SK-N-SH (cell line): ENCODE data around the gene JMJD8. TPM values are rescaled to one million over a fixed set of nuclear protein-coding genes. Genes with fewer than 3 reads are reported as not detected.
A peak's percentile ranks its signal among the peaks of the same experiment; 100 is the strongest.

ENCODE experiments used
- CTCF ChIA-PET: fragments of 300-600, 350-600 bp; formaldehyde crosslinking; extraction: SDS; loops from one replicate; lab custom pipeline; 2021; lab: Yijun Ruan, JAX
- POLR2A ChIA-PET: fragments of 350-600 bp; sonication (Branson Sonifier 250); formaldehyde crosslinking; extraction: SDS; loops from one replicate; lab custom pipeline; 2020; ENCODE audit warnings: antibody characterized with exemption, inconsistent platforms; lab: Yijun Ruan, JAX
- DNase-seq: peaks from one replicate; pipeline ENCODE4 v3.0.0; 2012
- H2AFZ ChIP-seq: fragments of 200-600 bp; sonication (generic); 2 replicates; pipeline ENCODE4 v1.8.1; 2016; ENCODE audit warnings: antibody characterized with exemption, mild to moderate bottlenecking, low read depth
- H3F3A ChIP-seq: fragments of 200-600 bp; sonication (generic); replicated peaks from 2 replicates; pipeline ENCODE3; 2016; ENCODE audit warnings: antibody characterized with exemption, mild to moderate bottlenecking; ENCODE audit not compliant: insufficient read depth
- H3K27ac ChIP-seq, 2 experiments: fragments of 200-500 bp in 1 of 2; fragments of 200-600 bp in 1 of 2; sonication (Bioruptor generic) in 1 of 2; sonication (generic), shearing (Covaris generic) in 1 of 2; 2 replicates each; pipeline versions ENCODE4 v1.5.1 to v1.6.1; 2014 to 2016; ENCODE audit warnings: low read depth in 2 of 2, inconsistent platforms in 1 of 2, low read length in 1 of 2, mild to moderate bottlenecking in 1 of 2, mixed read lengths in 1 of 2
- H3K27me3 ChIP-seq: fragments of 200-600 bp; sonication (generic), shearing (Covaris generic); 2 replicates; pipeline ENCODE4 v1.6.1; 2016; ENCODE audit warnings: mixed run types; ENCODE audit not compliant: insufficient read depth
- H3K36me3 ChIP-seq, 2 experiments: fragments of 200-500 bp in 1 of 2; fragments of 200-600 bp in 1 of 2; sonication (Bioruptor generic) in 1 of 2; sonication (generic) in 1 of 2; replicated peaks in 1 of 2; 2 replicates each; pipeline versions ENCODE3 to v1.5.1; 2014 to 2016; ENCODE audit warnings: low read length in 1 of 2, mild to moderate bottlenecking in 1 of 2; ENCODE audit not compliant: insufficient read depth in 2 of 2, control insufficient read depth in 1 of 2
- H3K4me1 ChIP-seq, 2 experiments: fragments of 200-500 bp in 1 of 2; fragments of 200-600 bp in 1 of 2; sonication (Bioruptor generic) in 1 of 2; sonication (generic), shearing (Covaris generic) in 1 of 2; 2 replicates each; pipeline versions ENCODE4 v1.5.1 to v1.6.1; 2014 to 2016; ENCODE audit warnings: low read depth in 1 of 2, low read length in 1 of 2, mixed run types in 1 of 2; ENCODE audit not compliant: insufficient read depth in 2 of 2, control insufficient read depth in 1 of 2
- H3K4me2 ChIP-seq: fragments of 200-600 bp; sonication (generic), shearing (Covaris generic); 2 replicates; pipeline ENCODE4 v1.6.1; 2017; ENCODE audit warnings: mixed run types
- H3K4me3 ChIP-seq, 2 experiments: fragments of 200-500 bp in 1 of 2; fragments of 200-600 bp in 1 of 2; sonication (Bioruptor generic) in 1 of 2; sonication (generic), shearing (Covaris generic) in 1 of 2; 2 replicates each; pipeline versions ENCODE4 v1.5.1 to v1.8.1; 2014 to 2016; ENCODE audit warnings: low read depth in 2 of 2, inconsistent platforms in 1 of 2, low read length in 1 of 2, mild to moderate bottlenecking in 1 of 2, mixed read lengths in 1 of 2, moderate library complexity in 1 of 2
- H3K79me2 ChIP-seq: fragments of 200-600 bp; sonication (generic); 2 replicates; pipeline ENCODE4 v1.8.1; 2017; ENCODE audit warnings: mild to moderate bottlenecking; ENCODE audit not compliant: insufficient read depth
- H3K9ac ChIP-seq: fragments of 200-600 bp; sonication (generic); 2 replicates; pipeline ENCODE4 v1.6.1; 2017; ENCODE audit warnings: mixed run types
- H3K9me2 ChIP-seq: fragments of 200-600 bp; sonication (generic); 2 replicates; pipeline ENCODE4 v1.6.1; 2017; ENCODE audit warnings: mixed run types
- H3K9me3 ChIP-seq: fragments of 200-600 bp; sonication (generic); 2 replicates; pipeline ENCODE4 v1.6.1; 2017; ENCODE audit warnings: mixed run types, mild to moderate bottlenecking, moderate library complexity
- H4K20me1 ChIP-seq: fragments of 200-600 bp; sonication (generic); 2 replicates; pipeline ENCODE4 v1.6.1; 2017; ENCODE audit warnings: mild to moderate bottlenecking, mixed run types; ENCODE audit not compliant: insufficient read depth
- GABPA ChIP-seq: IDR thresholded peaks from 2 replicates; pipeline ENCODE4 v1.4.0; 2012; ENCODE audit warnings: low read depth, mild to moderate bottlenecking
- JUND ChIP-seq: IDR thresholded peaks from 2 replicates; pipeline ENCODE4 v1.4.0; 2012
- MAX ChIP-seq: IDR thresholded peaks from 2 replicates; pipeline ENCODE4 v1.4.0; 2012; ENCODE audit warnings: low read depth
- MEF2A ChIP-seq: IDR thresholded peaks from 2 replicates; pipeline ENCODE4 v1.4.0; 2012; ENCODE audit warnings: low read depth, borderline replicate concordance
- NFIC ChIP-seq: IDR thresholded peaks from 2 replicates; pipeline ENCODE4 v1.4.0; 2012; ENCODE audit warnings: borderline replicate concordance
- PBX3 ChIP-seq: IDR thresholded peaks from 2 replicates; pipeline ENCODE4; 2012
- POLR2AphosphoS5 ChIP-seq: IDR thresholded peaks from 2 replicates; pipeline ENCODE4 v1.6.1; 2012; ENCODE audit warnings: low read depth, low read length
- REST ChIP-seq: IDR thresholded peaks from 2 replicates; pipeline ENCODE4 v1.6.1; 2012; ENCODE audit warnings: mild to moderate bottlenecking, low read depth, low read length, moderate library complexity
- RFX5 ChIP-seq: IDR thresholded peaks from 2 replicates; pipeline ENCODE4 v1.6.1; 2012; ENCODE audit warnings: mild to moderate bottlenecking, improper control_type of control experiment, low read length
- RXRA ChIP-seq: IDR thresholded peaks from 2 replicates; pipeline ENCODE4 v1.4.0; 2012; ENCODE audit warnings: low read depth, mild to moderate bottlenecking, borderline replicate concordance
- TAF1 ChIP-seq: IDR thresholded peaks from 2 replicates; pipeline ENCODE4 v1.6.1; 2012; ENCODE audit warnings: low read depth, mild to moderate bottlenecking, low read length, moderate library complexity, borderline replicate concordance
- TEAD4 ChIP-seq: IDR thresholded peaks from 2 replicates; pipeline ENCODE4 v1.4.0; 2012; ENCODE audit warnings: mild to moderate bottlenecking, borderline replicate concordance; ENCODE audit not compliant: insufficient read depth
- ZBTB33 ChIP-seq: IDR thresholded peaks from 2 replicates; pipeline ENCODE4 v1.4.0; 2012; ENCODE audit warnings: low read depth, borderline replicate concordance
- WGBS: methylation state at CpG from one replicate; pipeline ENCODE4 v1.1.6; 2017; ENCODE audit warnings: low lambda C conversion rate; 5-methylcytosine and 5-hydroxymethylcytosine counted together
- polyA plus RNA-seq, 3 experiments: library from polyadenylated mRNA; depleted of rRNA; stranded (reverse); fragments of >200 nt; gene quantifications; 2 replicates each; pipeline ENCODE4 v1.2.3, GENCODE V29; 2012

The JMJD8 gene
- polyA plus RNA-seq, 1 of the 3 experiments (the other 2 are of a cell fraction): 67.0 TPM

- CTCF ChIA-PET: interaction anchor here (0.6 to 5.9 kb wide), 12 partner anchors 13 to 323 kb away, joined by 3 to 38 read pairs (median 4); partner anchors contain the start of genes ANTKMT, METTL26 and RHOT2
- no peaks in the 10 kb centered on the region for H3K27me3 ChIP-seq
- peaks cover 45% of the 10 kb centered on the region for H3K79me2 ChIP-seq
These were observed 995 bp upstream of the JMJD8 start for GRCh38 chr16:684961-685696.

GRCh38 chr16:683396-684070 lies 601 bp downstream of the JMJD8 start:
- H3K4me1 ChIP-seq: peaks cover 8 to 53% of the 10 kb centered on the region in 2 experiments; a peak in 2 of 4 replicates
- H3K27me3 ChIP-seq: no peaks in the 10 kb centered on the region
- peaks cover 37% of the 10 kb centered on the region for H3K79me2 ChIP-seq
- peaks cover 23% of the 10 kb centered on the region for H4K20me1 ChIP-seq
- ChIA-PET POLR2A (interaction anchor here (0.8 to 1.2 kb wide), 4 partner anchors 10 to 39 kb away, joined by 3 to 4 read pairs (median 4); partner anchors contain the start of gene RHOT2), CTCF (interaction anchor here (0.8 to 5.9 kb wide), 5 partner anchors 15 to 102 kb away, joined by 3 to 38 read pairs (median 3); partner anchors contain the start of genes METTL26 and RHOT2)
- peaks cover 13 to 39% of the 10 kb centered on the region in 2 experiments for H3K36me3 ChIP-seq
- no peak for DNase-seq
- H3K4me3 ChIP-seq: peak overlapping the region; percentile 60 to 68
- H3K4me2 ChIP-seq: peak overlapping the region; percentile 90
- no peaks in the 10 kb centered on the region for H3K9me3 ChIP-seq
- peak overlapping the region; percentile 49 for H3K9ac ChIP-seq
- H2AFZ ChIP-seq: no peak overlapping the region
- H3K9me2 ChIP-seq: no peaks in the 10 kb centered on the region
- H3F3A ChIP-seq: peaks cover 10% of the 10 kb centered on the region
- peak overlapping the region; percentile 24 to 79; a peak in 3 of 4 replicates for H3K27ac ChIP-seq
- WGBS: 12% methylated on average over 24 of the region's 57 CpGs
- TF ChIP-seq RXRA (no peak), NFIC (no peak), TEAD4 (no peak), RFX5 (no peak), POLR2AphosphoS5 (peak; percentile 55), GABPA (no peak), ZBTB33 (peak; percentile 61; the same call in 1 of the 2 replicates), MAX (0 out of 2 replicates have a peak, but pooled peaks have one; percentile 19), PBX3 (peak; percentile 66), JUND (0 out of 2 replicates have a peak, but pooled peaks have one; percentile 3), REST (no peak)

More at GRCh38 chr16:684961-685696, 995 bp upstream of the JMJD8 start:
- Histone ChIP-seq H2AFZ (no peak overlapping the region), H3K36me3 (peaks cover 13 to 39% of the 10 kb centered on the region in 2 experiments), H4K20me1 (peaks cover 23% of the 10 kb centered on the region), H3K9me3 (no peaks in the 10 kb centered on the region), H3K4me2 (peak overlapping the region; percentile 89; the same call in 1 of the 2 replicates), H3K9me2 (no peaks in the 10 kb centered on the region), H3K9ac (no peak overlapping the region), H3K27ac (peak overlapping the region in 1 of 2 experiments; percentile 82; a peak in 2 of 4 replicates), H3F3A (peaks cover 10% of the 10 kb centered on the region), H3K4me1 (peaks cover 13 to 59% of the 10 kb centered on the region in 2 experiments; a peak in 3 of 4 replicates), H3K4me3 (peak overlapping the region in 1 of 2 experiments; percentile 68; a peak in 1 of 4 replicates)
- TF ChIP-seq POLR2AphosphoS5 (no peak), TAF1 (no peak), PBX3 (no peak), MEF2A (no peak)
- POLR2A ChIA-PET: interaction anchor here (0.6 to 1.2 kb wide), 3 partner anchors 9 to 254 kb away, joined by 3 to 5 read pairs (median 4); no protein-coding TSS in a partner anchor
- DNase-seq: no peak
- 89% methylated on average over 33 of the region's 61 CpGs for WGBS
